Renal pelvis (tissue), 4 donors: ENCODE results near the gene CLEC16A. TPM values are rescaled to one million over a fixed set of nuclear protein-coding genes. Genes with fewer than 3 reads are reported as not detected.

ENCODE experiments used
- DNase-seq: peaks from one replicate; pipeline ENCODE4 v3.0.0-alpha.2; 2013
- polyA plus RNA-seq, 3 donors: library from polyadenylated mRNA; unstranded; fragments of 120-200 nt; gene quantifications; one replicate each; pipeline ENCODE4 v1.2.1, GENCODE V29; 2013; ENCODE audit not compliant: insufficient read length in 3 of 3

The CLEC16A gene
- polyA plus RNA-seq, 3 donors = 22.5 to 26.3 (median 25.2) TPM

DNA sequence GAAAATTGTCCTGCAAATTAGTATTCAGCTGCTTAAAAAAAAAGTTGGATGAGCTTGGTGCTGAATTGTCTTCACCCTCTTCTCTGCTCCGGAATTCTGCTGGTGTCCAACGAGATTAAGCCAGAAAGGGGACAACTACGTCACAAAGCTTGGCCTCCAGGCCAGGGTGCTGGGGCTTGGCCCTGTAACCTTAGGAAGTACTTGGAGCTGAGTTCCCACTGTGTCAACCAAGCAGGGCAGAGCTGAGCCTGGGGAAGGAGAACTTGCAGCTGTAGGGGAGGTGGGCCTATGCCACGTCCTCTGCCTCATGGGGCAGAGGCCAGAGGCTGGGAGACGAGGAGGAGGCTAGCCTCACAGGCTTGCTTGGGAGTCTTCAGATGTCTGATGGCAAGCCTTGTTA, 71.2 kb downstream of the CLEC16A start:
- DNase-seq = no peak

DNA sequence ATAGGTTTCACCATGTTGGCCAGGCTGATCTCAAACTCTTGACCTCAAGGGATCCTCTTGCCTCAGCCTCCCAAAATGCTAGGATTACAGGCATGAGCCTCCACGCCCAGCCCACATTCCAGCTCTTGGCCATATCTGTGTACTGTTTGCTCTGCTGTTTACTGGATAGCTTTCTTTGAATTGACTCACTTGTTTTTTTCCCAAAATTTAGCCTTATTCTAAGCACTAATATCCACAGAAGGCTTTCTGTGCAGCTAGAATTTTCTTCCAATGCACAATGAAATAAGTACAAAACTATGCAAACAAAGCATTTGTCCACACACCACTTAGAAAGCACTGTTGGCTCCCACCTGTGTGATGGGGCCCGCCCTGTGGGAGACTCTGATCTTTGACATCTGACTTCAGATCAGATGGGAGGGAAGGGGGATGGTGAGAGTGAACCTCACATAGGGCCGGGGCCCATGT, 72.2 kb downstream of the CLEC16A start:
- no peak for DNase-seq

DNA sequence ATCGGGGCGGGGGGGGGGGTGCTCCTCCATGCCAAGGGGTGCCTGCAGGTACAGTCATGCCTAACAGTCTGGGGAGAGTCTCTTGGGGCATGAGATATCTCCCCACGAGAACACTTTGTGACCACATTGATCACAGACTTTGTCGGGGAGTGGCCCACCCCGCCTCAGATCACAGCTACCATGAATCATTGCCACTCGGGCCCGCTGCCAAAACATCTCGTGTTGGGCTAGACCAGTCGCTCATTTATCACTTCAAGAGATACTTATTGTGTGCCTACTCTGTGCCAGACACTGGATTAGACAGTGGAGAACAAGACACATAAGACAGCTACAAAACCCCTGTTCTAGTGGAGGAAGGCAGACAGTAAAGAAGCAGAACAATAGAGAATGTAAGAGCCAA, 72.6 kb downstream of the CLEC16A start:
- no peak for DNase-seq

DNA sequence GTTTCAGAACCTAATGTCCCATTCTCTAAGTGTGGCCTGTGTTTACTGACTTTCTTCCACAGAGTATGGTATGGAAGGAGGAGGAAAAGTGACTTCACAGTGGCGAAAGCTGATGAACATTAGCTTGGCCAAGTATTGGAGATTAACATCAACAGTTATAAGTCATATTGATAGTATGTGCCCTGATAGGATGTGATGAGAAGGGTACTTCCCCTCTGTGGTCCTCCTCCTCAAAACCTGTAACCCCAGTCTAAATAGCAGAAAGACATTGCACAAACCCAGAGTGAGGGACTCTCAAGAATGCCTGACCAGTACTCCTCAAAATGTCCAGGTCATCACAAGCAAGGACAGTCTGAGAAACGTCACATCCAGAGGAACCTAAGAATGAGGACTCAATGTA, 73.1 kb downstream of the CLEC16A start:
- no peak for DNase-seq

DNA sequence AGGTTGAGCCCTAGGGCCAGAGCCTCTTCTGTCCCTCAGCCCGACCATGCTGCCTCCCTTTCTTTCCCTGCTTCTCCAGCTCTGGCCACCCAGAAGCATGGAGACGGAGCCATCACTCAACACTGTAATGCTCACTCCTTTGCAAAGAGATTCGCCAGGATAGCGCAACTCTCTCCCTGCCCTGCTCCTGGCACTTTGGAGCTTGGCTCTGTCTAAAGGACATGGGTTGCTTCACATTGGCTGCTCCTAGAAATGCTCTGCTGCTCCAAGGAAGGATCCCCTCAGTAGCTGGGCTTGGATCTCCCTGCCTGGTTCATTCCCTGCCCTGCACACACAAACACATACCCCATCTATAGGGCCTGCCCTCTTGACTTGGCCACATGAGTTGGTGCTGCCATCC, 76.0 kb downstream of the CLEC16A start:
- DNase-seq = no peak

DNA sequence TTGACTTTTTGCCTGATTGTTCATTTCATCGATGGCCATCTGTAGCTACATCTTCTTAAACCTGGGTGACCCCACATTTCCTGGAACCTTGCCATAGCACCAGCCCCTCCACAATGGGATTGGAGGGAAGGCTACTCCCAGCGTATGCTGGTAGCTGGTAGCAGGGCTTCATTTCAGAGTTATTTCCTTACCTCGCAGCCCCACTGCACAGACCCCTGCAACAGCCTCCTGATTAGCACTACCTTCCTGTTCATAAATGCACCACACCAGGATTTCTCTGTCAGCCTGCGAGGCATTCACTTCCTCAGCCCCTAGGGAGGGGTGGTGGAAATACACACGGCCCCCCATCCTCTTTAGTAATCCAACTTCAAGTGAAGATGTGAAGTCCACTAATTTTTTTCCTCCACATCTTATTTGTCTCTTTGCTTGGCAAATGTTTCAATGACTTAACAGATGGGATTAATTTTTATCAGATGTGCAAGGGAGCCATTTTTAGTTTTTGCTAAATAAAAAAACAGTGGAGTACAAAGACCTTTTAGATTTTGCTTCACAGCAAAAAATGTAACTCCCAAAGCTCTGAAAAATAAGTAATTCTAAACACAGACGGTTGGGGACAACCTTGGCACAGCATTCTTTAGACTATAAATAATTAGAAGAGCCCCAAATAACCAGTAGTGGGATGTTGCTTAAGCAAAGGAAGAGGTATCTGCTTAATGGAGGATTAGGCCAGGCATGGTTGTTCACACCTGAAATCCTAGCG, 76.6 kb downstream of the CLEC16A start:
- DNase-seq = no peak

DNA sequence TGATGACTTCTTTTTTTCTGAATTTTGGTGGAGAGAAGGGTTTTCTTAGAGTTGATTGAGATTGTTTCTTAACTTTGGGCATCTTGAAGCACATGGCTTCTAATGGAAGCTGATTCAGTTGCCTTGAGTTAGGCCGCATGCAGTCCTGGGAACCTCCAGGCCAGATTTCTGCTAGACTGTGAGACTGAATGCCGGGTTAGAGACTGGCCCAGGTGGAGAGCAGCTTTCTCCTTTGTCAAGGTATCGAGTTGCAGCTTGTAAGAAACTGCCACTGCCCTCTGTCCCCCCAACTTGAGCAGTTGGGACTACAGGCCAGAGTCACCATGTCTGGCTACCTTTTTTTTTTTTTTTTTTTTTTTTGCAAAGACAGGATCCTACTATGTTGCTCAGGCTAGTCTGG, 77.6 kb downstream of the CLEC16A start:
- no peak for DNase-seq

DNA sequence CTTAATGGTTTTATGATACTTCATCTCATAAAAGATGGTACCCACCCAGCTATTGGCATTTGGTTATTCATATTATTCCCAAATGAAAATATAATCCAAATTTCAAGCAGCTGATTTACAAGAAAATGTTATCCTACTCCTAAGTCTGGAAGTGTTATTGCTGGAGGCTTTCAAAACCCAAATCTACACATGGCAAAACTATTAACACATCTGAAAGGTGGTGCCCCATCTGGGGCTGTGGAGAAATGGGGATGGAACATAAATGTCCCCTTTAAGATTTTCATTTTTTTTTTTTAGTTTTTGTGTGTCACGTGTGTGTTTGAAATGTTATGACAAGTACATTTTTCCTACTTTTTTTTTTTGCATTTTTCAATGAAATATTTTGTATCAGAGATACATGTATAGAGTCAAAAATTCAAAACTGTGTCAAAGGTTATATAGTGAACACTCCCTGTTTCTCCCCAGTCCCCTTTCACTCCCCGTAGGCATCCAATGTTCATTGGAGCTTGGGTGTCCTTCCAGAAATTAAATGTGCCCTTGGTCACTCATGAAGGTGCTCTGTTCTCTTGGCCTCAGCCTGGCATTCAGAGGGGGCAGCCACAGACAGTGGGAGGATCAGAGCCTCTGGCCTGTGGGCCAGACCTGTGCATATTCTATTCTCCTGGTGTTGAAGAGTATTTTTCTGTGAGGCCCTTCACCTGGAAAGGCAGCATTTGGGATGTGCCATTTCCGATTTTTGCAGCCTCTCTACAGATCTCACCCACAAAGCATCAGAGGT, 79.1 kb downstream of the CLEC16A start:
- DNase-seq = no peak

DNA sequence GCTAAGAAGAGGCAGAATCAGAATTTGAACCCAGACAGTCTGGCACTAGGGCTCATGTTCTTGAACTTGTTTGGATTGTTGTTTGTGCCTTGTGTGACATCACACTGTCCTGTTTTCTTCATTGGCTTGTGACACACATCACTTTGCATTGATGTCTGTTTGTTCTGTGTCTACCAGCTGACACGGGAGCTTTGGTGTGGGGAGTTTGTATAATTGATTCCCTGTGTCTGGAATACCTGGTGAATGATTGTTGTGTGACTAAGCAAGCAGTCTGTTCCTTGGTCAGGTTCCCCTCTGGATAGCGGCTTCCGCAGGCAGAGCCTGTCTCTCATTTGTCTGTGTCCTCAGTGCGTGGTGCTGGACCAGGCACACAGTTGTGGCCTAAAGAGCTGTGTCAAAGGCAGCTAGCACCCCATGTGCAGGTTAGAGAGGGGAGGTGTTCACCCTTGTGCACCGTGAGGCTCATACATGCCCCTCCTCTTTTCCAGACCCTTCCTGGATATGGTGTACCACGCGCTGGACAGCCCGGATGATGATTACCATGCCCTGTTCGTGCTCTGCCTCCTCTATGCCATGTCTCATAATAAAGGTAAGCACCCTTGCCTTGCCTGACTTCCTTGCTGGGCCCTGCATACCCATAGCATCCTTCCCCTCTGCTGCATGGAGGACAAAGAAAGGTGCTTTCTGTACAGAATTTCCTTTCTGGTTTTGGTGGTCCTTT, 80.1 kb downstream of the CLEC16A start:
- no peak for DNase-seq

DNA sequence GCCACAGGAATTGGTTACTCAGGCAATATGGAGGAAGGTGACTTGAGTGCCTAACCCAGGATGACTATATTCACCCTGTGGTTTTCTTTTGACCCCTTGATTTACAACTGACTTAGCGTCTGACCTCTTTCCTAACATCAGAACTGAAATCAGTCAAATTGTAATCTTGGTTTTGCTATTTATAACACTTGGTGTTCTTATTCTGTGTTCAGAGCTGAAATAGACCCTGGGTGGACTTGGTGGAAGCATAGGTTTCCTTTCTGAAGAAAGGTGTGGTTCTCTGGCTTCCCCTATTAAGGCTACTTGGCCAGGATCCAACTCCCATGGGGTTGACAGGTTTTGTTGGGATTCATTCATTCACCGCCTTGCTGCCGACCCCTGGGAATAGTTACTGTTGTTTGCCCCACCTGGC, 80.8 kb downstream of the CLEC16A start:
- DNase-seq = no peak

DNA sequence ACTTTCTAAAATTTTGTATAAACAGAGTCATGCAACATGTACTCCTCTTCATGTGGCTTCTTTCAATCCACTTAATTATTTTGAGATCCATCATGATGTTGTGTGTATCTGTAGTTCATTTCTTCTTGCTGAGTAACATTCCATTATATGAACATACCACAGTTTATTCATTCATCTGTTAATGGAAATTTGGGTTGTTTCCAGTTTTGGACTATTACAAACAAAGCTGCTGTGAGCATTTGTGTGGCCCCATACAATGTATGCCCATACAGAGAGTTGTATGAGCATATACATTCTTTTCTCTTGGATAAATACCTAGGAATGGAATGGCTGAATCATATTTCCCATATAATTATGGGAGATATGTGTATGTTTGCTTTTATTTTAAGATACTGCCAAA, 85.6 kb downstream of the CLEC16A start:
- no peak for DNase-seq

DNA sequence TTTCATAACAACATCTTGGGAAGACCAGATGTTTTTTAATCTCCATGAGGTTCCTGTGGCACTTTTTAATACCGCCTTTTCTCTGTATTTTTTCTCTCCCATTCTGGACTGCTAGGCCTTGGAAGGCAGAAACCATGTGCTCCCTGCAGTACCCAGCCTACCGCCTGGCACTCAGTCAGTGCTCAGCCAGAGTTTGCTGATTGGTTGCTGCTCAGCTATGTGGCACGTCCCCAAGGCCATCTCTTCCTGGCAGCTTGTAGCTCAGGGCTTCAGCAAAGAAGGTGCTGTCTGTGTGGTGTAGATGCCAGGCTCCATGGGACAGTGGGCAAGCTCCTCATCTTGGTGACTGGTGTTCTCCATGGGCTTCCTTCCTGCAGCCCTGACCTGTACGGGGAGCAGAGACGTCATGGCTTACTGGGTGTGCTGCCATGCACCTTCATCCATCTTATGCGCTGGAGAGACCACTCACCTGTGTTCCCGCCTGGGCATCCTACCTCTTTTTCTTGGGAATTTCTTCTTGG, 86.7 kb downstream of the CLEC16A start:
- no peak for DNase-seq

DNA sequence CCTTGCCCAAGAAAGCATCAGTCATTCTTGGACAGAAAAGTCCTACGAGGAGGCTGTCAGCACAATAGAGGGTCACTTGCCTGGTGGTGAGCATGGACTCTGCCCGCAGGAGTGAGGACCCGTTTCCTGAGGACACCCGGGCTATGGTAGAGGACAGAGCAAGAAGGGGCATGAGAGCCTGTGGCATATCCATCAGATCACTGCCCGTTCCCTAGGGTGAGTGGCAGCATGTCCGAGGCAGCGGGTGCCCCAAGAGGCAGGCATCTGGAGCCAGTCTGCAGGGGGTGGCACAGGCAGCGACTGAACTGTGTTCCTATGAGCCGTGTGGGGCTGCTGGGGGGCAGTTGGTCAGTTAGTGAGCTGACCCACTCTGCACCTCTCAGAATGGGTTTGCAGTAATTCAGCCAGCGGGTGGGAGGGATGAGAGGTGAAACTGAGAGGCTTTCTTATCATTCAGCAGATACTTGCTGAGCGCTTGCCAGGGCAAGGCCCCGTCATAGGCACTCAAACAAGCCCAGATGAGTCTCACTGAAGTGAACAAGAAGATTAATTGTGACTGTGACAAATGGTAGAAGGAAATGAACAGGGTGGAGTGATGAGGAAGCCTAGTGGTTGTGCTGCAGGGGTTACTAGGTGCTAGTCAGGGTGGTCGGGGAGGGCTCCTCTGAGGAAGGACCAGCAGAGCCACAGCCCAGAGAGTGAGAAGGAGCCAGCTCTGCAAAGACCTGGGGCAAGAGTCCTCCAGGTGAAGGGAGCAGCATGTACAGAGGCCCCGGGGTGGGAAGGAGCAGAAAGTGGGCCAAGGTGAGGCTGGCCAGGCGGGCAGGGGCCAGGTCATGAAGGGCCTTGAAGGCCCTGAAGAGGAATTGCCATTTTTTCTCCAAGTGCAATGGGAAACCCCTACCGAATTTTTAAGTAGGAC, 87.9 kb downstream of the CLEC16A start:
- DNase-seq = no peak

DNA sequence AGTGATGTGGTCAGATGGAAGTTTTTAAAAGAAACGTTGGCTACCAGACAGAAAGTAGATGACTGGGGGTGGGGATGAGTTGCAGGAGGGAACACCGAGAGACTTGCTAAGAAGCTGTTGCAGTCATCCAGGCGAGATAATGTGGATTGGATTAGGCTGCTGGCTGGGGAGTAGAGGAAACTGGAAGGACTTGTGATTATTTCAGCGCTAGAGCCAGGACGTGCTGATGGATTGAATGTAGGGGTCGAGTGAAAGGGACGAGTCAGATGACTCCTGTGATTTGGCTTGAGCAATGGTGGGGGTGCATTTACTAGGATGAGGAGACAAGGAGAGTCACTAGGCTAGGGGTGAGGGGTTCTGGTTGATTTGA, 88.5 kb downstream of the CLEC16A start:
- no peak for DNase-seq

DNA sequence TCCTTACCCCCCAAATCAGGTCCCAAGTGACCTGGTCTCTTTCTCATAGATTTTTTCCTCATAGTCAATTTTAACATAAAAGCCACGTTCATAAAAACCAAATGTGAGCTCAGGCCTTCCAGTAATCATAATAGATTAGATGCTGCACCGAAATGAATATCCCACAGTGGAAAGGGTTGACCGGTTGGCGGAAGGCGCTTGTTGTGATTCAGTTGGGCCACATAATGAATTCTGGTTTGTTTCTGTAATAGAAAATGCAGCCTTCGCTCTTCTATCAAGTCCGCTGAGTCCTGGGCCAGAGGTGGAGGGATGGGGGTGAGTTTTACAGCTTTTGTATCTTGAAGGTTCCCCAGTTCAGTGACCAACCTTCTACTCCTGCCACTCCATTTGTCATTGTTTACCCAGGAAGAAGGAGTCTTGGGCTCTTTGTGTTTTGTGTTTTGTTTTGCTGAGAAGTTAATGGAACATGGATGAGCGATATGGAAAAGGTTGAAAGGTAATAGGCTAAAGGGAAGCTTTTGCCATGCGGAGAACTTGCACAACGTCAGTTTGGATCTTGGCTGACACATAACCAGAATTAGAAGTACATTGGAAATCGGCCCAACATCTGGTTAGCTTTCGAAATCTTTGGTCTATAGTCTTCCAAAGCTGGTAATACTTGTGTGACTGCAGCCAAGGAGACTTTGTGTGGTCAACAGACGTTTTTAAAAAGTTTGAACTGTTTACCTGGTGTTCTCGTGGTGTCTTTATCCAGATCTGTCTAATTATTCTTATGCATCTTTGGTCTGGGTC, 89.5 kb downstream of the CLEC16A start:
- no peak for DNase-seq

DNA sequence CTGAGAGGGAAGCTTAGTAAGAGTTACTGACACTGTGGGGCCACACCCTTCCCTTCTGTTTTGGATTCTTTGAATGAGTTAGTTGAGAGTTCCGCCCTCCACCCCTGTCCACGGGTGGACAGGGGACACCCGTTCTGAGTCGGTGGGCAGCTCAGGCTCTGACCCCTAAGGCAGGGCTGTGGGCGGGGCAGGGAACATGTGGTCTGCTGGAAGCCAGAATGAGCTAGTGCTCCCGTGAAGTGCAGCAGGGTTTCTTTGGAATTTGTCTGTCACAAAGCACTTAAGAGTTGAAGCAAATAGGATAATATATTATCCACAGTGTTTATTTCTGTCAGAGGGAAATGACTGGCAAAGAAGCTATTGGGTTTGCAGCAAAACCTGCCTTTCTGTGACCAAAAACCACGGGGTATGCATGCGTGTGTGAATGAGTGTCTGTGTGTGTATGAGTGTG, 90.1 kb downstream of the CLEC16A start:
- DNase-seq = no peak

DNA sequence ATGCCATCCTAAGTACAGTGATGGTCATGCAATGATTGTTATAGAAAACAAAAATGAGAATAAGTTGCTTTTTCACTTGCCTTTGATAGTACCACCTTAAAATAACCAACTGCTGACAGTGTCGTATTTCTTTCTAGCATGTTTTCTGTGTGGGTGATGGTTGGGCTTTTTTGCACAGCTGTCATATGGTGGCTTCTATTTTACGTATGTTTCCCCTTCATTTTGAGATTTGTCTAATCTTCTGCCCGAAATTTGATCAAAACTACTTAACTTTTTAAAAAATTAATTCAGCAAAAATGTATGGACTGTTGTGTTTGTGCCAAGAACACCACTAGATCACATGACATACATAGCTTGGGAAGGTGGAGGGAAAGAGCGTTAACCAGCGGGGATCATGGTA, 90.7 kb downstream of the CLEC16A start:
- no peak for DNase-seq

DNA sequence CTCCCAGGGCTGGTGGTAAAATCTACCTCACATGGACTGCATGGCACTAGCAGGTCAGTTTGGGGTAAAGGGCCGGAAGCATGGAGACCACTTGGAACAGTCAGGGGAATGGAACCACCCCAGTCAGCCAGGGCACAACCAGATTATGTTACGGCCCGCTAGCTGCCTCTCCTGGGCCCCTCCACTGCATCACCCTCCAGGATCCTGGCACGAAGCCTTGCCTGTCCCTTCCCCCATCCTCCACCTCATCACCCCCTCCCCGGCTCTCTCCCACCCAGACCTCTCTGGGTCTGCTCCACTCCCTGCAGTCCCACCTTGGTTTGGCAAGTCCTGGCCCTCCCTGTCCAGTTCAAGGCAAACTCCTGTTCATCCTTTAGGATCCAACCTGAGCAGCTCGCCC, 91.7 kb downstream of the CLEC16A start:
- DNase-seq = no peak

DNA sequence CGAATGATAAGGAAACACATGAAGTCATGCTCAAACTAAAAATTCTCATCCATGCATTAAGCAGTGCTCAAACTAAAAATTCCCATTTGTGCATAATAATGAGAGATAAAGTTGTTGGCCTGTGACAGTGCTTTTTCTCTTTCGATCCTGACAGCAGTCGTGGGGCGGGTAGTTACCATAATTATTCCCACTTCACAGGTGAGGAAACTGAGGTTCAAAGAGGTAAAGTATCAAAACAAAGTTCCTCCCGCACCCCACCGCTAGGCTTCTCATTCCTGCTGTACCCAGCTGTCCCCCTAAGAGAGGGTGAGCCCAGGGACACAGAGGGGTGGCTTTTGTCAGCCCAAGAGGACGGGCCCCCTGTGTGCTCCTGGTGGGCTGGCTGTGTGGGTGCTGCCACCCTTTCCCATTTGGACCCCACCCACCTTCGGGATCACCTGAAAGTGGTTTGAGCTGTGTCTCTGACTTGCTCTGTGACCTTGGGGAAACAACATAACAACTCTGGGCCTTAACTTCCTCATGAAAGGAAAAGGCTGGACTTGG, 92.6 kb downstream of the CLEC16A start:
- no peak for DNase-seq

DNA sequence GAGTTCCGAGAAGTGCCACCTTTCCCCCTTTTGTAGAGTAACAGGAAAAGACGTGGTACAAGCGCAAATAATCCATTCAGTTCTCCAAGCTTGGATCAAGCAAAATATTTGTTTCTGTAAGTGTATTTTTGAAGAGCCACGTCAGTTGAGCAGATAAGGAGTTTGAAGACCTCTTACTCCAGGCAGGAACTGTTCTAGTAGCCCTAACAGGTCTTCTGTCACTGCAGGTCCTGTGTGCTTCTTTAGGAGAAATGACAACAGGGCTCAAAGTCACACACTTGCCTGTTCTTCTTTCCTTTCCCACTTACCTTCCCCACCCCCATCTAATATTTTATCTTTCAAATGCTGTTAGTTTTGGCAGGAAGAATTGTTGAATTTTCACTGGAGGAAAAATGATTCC, 93.9 kb downstream of the CLEC16A start:
- no peak for DNase-seq
